Measurements from ENCODE around the gene IFNA13. TPM values are rescaled to one million over a fixed set of nuclear protein-coding genes. Genes with fewer than 3 reads are reported as not detected.

IFNA13 gene
- total RNA-seq, 4 donors from 2014 or later, result not detected

DNA sequence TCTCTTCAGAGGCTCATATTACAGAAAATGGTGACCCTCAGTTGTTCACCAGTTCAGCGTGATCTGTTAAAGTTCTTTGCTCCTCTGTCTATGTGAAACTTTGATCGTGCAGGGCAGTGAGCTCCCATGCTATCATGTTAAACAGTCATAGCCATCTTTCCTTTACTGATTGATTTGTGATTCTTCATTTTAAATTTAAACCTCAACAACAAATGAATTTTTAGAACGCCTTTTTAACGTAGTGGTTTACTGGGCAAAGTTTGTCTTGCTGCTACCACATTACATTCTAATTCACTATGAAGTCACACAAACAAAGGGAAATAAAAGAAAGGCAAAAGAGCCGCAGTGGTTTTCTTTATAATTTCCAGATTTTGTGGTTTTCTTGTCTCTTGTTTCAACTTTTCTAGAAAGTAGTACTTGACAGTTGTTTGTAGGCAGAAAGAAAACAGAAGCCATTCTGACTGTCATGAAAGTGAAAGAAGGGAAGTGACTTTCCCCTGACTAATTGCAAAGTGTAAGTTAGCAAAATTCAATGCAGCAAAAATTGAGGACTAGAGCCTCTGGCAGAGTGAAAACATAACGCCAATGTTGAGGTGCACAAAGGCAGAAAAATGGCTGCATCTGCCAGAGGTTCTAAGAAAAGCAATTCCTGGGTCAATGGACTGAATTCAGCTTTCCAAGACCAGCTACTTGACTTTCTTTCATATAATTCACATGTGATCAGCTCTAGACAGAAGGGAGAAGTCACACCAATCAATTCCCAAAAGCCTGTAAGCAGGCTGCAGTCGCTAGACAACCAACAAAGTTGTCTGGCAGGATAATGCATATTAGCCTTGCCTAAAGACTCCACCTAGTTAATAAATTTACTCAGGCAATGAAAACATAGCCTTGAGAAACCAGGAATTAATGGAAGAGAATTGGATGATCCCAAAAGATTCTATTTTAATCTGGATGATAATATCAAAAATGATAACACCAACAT, 10.1 kb downstream of the IFNA13 start:
- Histone ChIP-seq H3K9me3 (no peaks in the 10 kb centered on the region), H3K4me1 (no peaks in the 10 kb centered on the region), H3K27me3 (no peaks in the 10 kb centered on the region), H3K36me3 (no peaks in the 10 kb centered on the region), H3K4me3 (no peak overlapping the region), H3K27ac (no peak overlapping the region)
- no peak for ATAC-seq
- WGBS, 2 donors (ENCODE audit: low coverage in 1 of 2), result 50 to 51% methylated on average over 7 of the region's 7 CpGs
- TF ChIP-seq POLR2AphosphoS5 (IDR thresholded peaks at IDR 0.05) (no peak), EP300 (IDR thresholded peaks at IDR 0.05) (no peak), POLR2A (IDR thresholded peaks at IDR 0.05) (no peak)
- TF ChIP-seq, protein P1, sequence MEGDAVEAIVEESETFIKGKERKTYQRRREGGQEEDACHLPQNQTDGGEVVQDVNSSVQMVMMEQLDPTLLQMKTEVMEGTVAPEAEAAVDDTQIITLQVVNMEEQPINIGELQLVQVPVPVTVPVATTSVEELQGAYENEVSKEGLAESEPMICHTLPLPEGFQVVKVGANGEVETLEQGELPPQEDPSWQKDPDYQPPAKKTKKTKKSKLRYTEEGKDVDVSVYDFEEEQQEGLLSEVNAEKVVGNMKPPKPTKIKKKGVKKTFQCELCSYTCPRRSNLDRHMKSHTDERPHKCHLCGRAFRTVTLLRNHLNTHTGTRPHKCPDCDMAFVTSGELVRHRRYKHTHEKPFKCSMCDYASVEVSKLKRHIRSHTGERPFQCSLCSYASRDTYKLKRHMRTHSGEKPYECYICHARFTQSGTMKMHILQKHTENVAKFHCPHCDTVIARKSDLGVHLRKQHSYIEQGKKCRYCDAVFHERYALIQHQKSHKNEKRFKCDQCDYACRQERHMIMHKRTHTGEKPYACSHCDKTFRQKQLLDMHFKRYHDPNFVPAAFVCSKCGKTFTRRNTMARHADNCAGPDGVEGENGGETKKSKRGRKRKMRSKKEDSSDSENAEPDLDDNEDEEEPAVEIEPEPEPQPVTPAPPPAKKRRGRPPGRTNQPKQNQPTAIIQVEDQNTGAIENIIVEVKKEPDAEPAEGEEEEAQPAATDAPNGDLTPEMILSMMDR (IDR thresholded peaks at IDR 0.05), result no peak

GRCh38 chr9:21350787-21351186, 17.1 kb downstream of the IFNA13 start, which contains the start of gene IFNA6:
TSS of gene IFNA6 (minus strand) at chr9:21350887. CDS start at chr9:21350887, 0 bp downstream.
- no peaks in the 10 kb centered on the region for H3K9me3 ChIP-seq
- WGBS, 2 donors (ENCODE audit: low coverage in 1 of 2), result 64 to 80% methylated on average over 1 of the region's 1 CpG
- TF ChIP-seq POLR2AphosphoS5 (IDR thresholded peaks at IDR 0.05) (no peak), EP300 (IDR thresholded peaks at IDR 0.05) (no peak), POLR2A (IDR thresholded peaks at IDR 0.05) (no peak)
- TF ChIP-seq, protein P1 (IDR thresholded peaks at IDR 0.05), result no peak
- H3K36me3 ChIP-seq, result no peaks in the 10 kb centered on the region
- H3K4me1 ChIP-seq, result no peaks in the 10 kb centered on the region
- H3K27ac ChIP-seq, result no peak within 1 kb of the TSS
- no peaks in the 10 kb centered on the region for H3K27me3 ChIP-seq
- no peak within 1 kb of the TSS for H3K4me3 ChIP-seq
- no peak for ATAC-seq

DNA sequence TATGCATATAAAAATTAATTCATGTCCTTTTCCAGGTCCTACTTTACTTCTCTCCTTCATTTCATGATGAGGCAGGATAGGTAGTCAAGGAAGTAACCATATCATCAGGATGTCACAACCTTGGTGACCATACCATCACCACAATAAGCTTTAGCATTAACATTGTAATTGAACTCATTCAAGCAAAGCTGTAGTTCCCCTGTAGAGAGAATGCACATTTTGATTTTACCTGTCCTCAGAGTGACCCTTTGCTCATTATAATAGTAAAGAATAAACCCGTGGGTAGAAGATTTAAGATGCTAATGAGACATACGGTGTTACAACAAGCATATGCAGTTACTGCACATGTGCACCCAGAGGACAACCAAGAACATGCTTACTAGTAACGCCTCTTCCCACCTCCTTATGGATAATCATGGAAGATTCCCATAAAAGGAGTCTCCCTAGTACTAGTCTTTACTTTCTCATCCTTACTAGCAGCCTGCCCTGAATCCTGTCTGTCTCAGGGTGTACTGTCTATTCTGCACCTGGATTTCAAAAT, 19.4 kb downstream of the IFNA13 start:
- Histone ChIP-seq H3K4me1 (no peaks in the 10 kb centered on the region), H3K9me3 (no peaks in the 10 kb centered on the region), H3K4me3 (no peak overlapping the region), H3K36me3 (no peaks in the 10 kb centered on the region), H3K27me3 (no peaks in the 10 kb centered on the region), H3K27ac (no peak overlapping the region)
- TF ChIP-seq, protein P1 (IDR thresholded peaks at IDR 0.05), result no peak
- TF ChIP-seq EP300 (IDR thresholded peaks at IDR 0.05), result no peak
- no peak for TF ChIP-seq POLR2AphosphoS5 (IDR thresholded peaks at IDR 0.05)
- no peak for TF ChIP-seq POLR2A (IDR thresholded peaks at IDR 0.05)
- 77 to 80% methylated on average over 3 of the region's 3 CpGs for WGBS, 2 donors (ENCODE audit: low coverage in 1 of 2)
- no peak for ATAC-seq

DNA sequence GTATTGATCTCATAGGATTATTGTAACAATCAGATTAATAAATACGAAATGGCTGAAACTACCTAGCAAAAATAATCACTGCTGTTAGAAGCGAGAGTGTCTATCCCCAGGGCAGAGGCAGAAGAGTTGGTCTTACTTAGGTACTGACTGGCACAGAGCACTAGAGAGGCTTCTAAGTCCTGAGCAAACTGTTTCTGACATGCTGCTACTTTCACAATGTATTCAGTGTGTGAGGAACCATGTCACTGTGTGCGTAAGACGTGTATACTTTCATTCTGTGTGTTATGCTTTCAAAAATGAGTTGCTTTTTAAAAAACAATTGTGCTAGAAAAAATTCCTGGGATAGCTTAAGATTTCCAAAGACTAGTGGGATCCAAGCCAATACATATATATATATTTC, 27.1 kb downstream of the IFNA13 start:
- no peaks in the 10 kb centered on the region for H3K27me3 ChIP-seq
- 84 to 94% methylated on average over 4 of the region's 4 CpGs for WGBS, 2 donors (ENCODE audit: low coverage in 1 of 2)
- no peak for ATAC-seq
- TF ChIP-seq POLR2AphosphoS5 (IDR thresholded peaks at IDR 0.05) (no peak), EP300 (IDR thresholded peaks at IDR 0.05) (no peak), POLR2A (IDR thresholded peaks at IDR 0.05) (no peak)
- TF ChIP-seq, protein P1 (IDR thresholded peaks at IDR 0.05), result no peak
- H3K4me3 ChIP-seq, result no peak overlapping the region
- no peak overlapping the region for H3K27ac ChIP-seq
- no peaks in the 10 kb centered on the region for H3K36me3 ChIP-seq
- peaks cover 0 to 3% (median 0%) of the 10 kb centered on the region in 3 donors for H3K4me1 ChIP-seq
- no peaks in the 10 kb centered on the region for H3K9me3 ChIP-seq

Data from gastroesophageal sphincter (tissue), 4 donors.